A673 (cell line): Measurements from ENCODE around the gene TP53I3. TPM values are rescaled to one million over a fixed set of nuclear protein-coding genes. Genes with fewer than 3 reads are reported as not detected.

Experiments
- BruUV-seq: library from RNA; stranded (reverse); fragments of 400-500 nt; replicated peaks from 2 replicates; lab custom pipeline; 2021; lab: Mats Ljungman, UMichigan
- CTCF ChIA-PET: fragments of 300-600 bp; sonication (Branson Sonifier 250); formaldehyde crosslinking; loops from one replicate; lab custom pipeline; 2022; ENCODE audit warnings: antibody characterized with exemption; lab: Charles Lee
- POLR2A ChIA-PET: fragments of 300-600 bp; sonication (Branson Sonifier 250); formaldehyde crosslinking; loops from one replicate; lab custom pipeline; 2022; ENCODE audit warnings: antibody characterized with exemption; ENCODE audit not compliant: low non-redundant PET; lab: Charles Lee
- DNase-seq: peaks from one replicate; pipeline ENCODE4 v3.0.0-alpha.2; 2015; ENCODE audit warnings: low spot score
- H3K27ac ChIP-seq: fragments of 200-600 bp; sonication (generic); 2 replicates; pipeline ENCODE4 v1.5.1; 2016; ENCODE audit warnings: mixed run types, low read depth, mild to moderate bottlenecking, mixed read lengths, antibody characterized with exemption, low read length; ENCODE audit not compliant: poor library complexity, severe bottlenecking
- H3K27me3 ChIP-seq: fragments of 200-600 bp; sonication (generic); replicated peaks from 2 replicates; pipeline ENCODE4 v1.6.1; 2017; ENCODE audit warnings: mixed run types, low read depth, mild to moderate bottlenecking, mixed read lengths, antibody characterized with exemption, low read length; ENCODE audit not compliant: insufficient read depth, poor library complexity
- H3K36me3 ChIP-seq: fragments of 200-600 bp; sonication (generic); 2 replicates; pipeline ENCODE4 v1.6.1; 2016; ENCODE audit warnings: mixed run types, mild to moderate bottlenecking, mixed read lengths, antibody characterized with exemption, low read length; ENCODE audit not compliant: insufficient read depth, poor library complexity, severe bottlenecking
- H3K4me1 ChIP-seq: fragments of 200-600 bp; sonication (generic); 2 replicates; pipeline ENCODE4 v1.6.1; 2017; ENCODE audit warnings: mixed run types, mild to moderate bottlenecking, mixed read lengths, antibody characterized with exemption, low read length; ENCODE audit not compliant: insufficient read depth, poor library complexity, severe bottlenecking
- H3K4me3 ChIP-seq: fragments of 200-600 bp; sonication (generic); 2 replicates; pipeline ENCODE4 v1.5.1; 2016; ENCODE audit warnings: low read depth, mixed run types, mild to moderate bottlenecking, mixed read lengths, low read length; ENCODE audit not compliant: poor library complexity, severe bottlenecking
- H3K9me3 ChIP-seq: fragments of 200-600 bp; sonication (generic); 2 replicates; pipeline ENCODE4 v1.6.1; 2016; ENCODE audit warnings: mixed run types, low read depth, mild to moderate bottlenecking, mixed read lengths, antibody characterized with exemption, low read length; ENCODE audit not compliant: poor library complexity, severe bottlenecking
- CTCF ChIP-seq: fragments of 300-800, 200-600 bp; sonication (generic); conservative IDR thresholded peaks from 2 replicates; pipeline ENCODE4 v1.5.1; 2017; ENCODE audit warnings: low read depth, mild to moderate bottlenecking, antibody characterized with exemption, low read length, moderate library complexity, mixed read lengths
- EZH2 ChIP-seq: fragments of 200-600 bp; sonication (generic); IDR thresholded peaks from 2 replicates; pipeline ENCODE4 v1.6.1; 2017; ENCODE audit warnings: borderline replicate concordance, low read depth, mild to moderate bottlenecking, mixed read lengths, antibody characterized with exemption, low read length; ENCODE audit not compliant: poor library complexity, severe bottlenecking
- intact Hi-C: fragments of 100-400 bp; cut with micrococcal nuclease; formaldehyde crosslinking; loops from one replicate; pipeline ENCODE4 v1.10.0; 2022; ENCODE audit not compliant: unreplicated experiment
- total RNA-seq: library from RNA; stranded (reverse); gene quantifications from 2 replicates; pipeline ENCODE4 v1.2.3, GENCODE V29; 2021

The TP53I3 gene
- total RNA-seq, 1 experiment from 2014 or later = 2.8 TPM

GRCh38 chr2:24080701-24081100 lies 3.9 kb downstream of the TP53I3 start:
- BruUV-seq = no TSS peak
- no peak overlapping the region for H3K27ac ChIP-seq
- intact Hi-C loops = loop anchor here (5.0 kb wide), 2 partner anchors 153 to 302 kb away; partner anchors contain the start of gene ATAD2B
- peaks cover 4% of the 10 kb centered on the region for H3K4me1 ChIP-seq
- TF ChIP-seq CTCF = no peak
- no peak for TF ChIP-seq EZH2
- POLR2A ChIA-PET = interaction anchor here (0.5 kb wide), 1 partner anchor 738 kb away, joined by 3 read pairs; no protein-coding TSS in a partner anchor
- no peak overlapping the region for H3K4me3 ChIP-seq
- no peaks in the 10 kb centered on the region for H3K9me3 ChIP-seq
- H3K27me3 ChIP-seq = no peaks in the 10 kb centered on the region
- H3K36me3 ChIP-seq = no peaks in the 10 kb centered on the region
- DNase-seq = no peak
- CTCF ChIA-PET = no interaction called here

GRCh38 chr2:24077879-24078278 lies 6.8 kb downstream of the TP53I3 start:
- ChIA-PET CTCF (no interaction called here), POLR2A (no interaction called here)
- H3K9me3 ChIP-seq = no peaks in the 10 kb centered on the region
- no TSS peak for BruUV-seq
- intact Hi-C loops = loop anchor here (5.0 kb wide), 1 partner anchor 256 kb away; no protein-coding TSS in a partner anchor
- H3K4me3 ChIP-seq = peak overlapping the region; percentile 82
- H3K4me1 ChIP-seq = peaks cover 7% of the 10 kb centered on the region
- H3K27ac ChIP-seq = no peak overlapping the region
- TF ChIP-seq CTCF (no peak), EZH2 (no peak)
- no peaks in the 10 kb centered on the region for H3K27me3 ChIP-seq
- peaks cover 16% of the 10 kb centered on the region for H3K36me3 ChIP-seq
- DNase-seq = no peak

GRCh38 chr2:24077535-24077877 lies 7.1 kb downstream of the TP53I3 start:
- CTCF ChIA-PET = no interaction called here
- TF ChIP-seq CTCF (no peak), EZH2 (no peak)
- H3K4me1 ChIP-seq = peaks cover 7% of the 10 kb centered on the region

More at GRCh38 chr2:24077535-24077877, 7.1 kb downstream of the TP53I3 start:
- intact Hi-C loops = loop anchor here (5.0 kb wide), 1 partner anchor 255 kb away; no protein-coding TSS in a partner anchor
- no peaks in the 10 kb centered on the region for H3K27me3 ChIP-seq
- peak overlapping the region; percentile 67 for H3K27ac ChIP-seq
- peaks cover 20% of the 10 kb centered on the region for H3K36me3 ChIP-seq
- POLR2A ChIA-PET = no interaction called here
- H3K9me3 ChIP-seq = no peaks in the 10 kb centered on the region
- no peak for DNase-seq
- BruUV-seq = no TSS peak
- peak overlapping the region; percentile 82 for H3K4me3 ChIP-seq
